Testis (tissue), 3 donors: ENCODE data around the gene ADPRHL1. TPM values are rescaled to one million over a fixed set of nuclear protein-coding genes. Genes with fewer than 3 reads are reported as not detected.
A peak's percentile ranks its signal among the peaks of the same experiment; 100 is the strongest.

Experiments
- DNase-seq: peaks from one replicate; pipeline ENCODE4 v3.0.0-alpha.2; 2019
- H3K27ac ChIP-seq, 2 donors: fragments of 200-600 bp; sonication (generic); one replicate each; pipeline ENCODE4 v1.5.1; 2019
- H3K27me3 ChIP-seq: fragments of 200-600 bp; sonication (generic); one replicate; pipeline ENCODE4 v1.5.1; 2019
- H3K36me3 ChIP-seq: fragments of 200-600 bp; sonication (generic); one replicate; pipeline ENCODE4 v1.5.1; 2017; ENCODE audit warnings: low read depth; ENCODE audit errors: missing control alignments
- H3K4me1 ChIP-seq: fragments of 200-600 bp; sonication (generic); one replicate; pipeline ENCODE4 v1.5.1; 2019
- H3K4me3 ChIP-seq, 2 donors: fragments of 200-600 bp; sonication (generic); one replicate each; pipeline ENCODE4 v1.5.1; 2017 to 2019
- H3K9me3 ChIP-seq: fragments of 200-600 bp; sonication (generic); one replicate; pipeline ENCODE4 v1.5.1; 2017
- CTCF ChIP-seq, 3 experiments: fragments of 450-650 bp in 2 of 3; fragments of 200-600 bp in 1 of 3; sonication (generic) in 1 of 3; IDR thresholded peaks; one replicate each; pipeline ENCODE4 v1.5.1; 2016 to 2019; ENCODE audit warnings: antibody characterized with exemption in 3 of 3, mild to moderate bottlenecking in 2 of 3, moderate library complexity in 1 of 3
- POLR2A ChIP-seq: fragments of 450-650 bp; IDR thresholded peaks from one replicate; pipeline ENCODE4 v1.6.1; 2017; ENCODE audit warnings: antibody characterized with exemption, mild to moderate bottlenecking, moderate library complexity
- WGBS, 2 donors: methylation state at CpG; one replicate each; pipeline ENCODE4 v1.1.5; 2018; 5-methylcytosine and 5-hydroxymethylcytosine counted together
- intact Hi-C: fragments of 100-400 bp; cut with DNase I; formaldehyde crosslinking; loops from one replicate; pipeline ENCODE4 v1.15.1; 2023; ENCODE audit warnings: low total_unique reads
- polyA plus RNA-seq: library from polyadenylated mRNA; stranded (reverse); fragments of 350-450 nt; fragmentation: Illumina TruSeq; extraction: RNeasy Lipid Tissue Mini Kit (QIAGEN cat#74804); gene quantifications from one replicate; pipeline ENCODE4 v1.2.3, GENCODE V29; 2014; ENCODE audit warnings: low read depth, low replicate concordance; ENCODE audit not compliant: insufficient read depth
- total RNA-seq, 2 donors: library from RNA; depleted of rRNA; stranded (reverse); fragments of >200 nt; gene quantifications; one replicate each; pipeline ENCODE4 v1.2.3, GENCODE V29; 2016

The ADPRHL1 gene
- total and polyA plus RNA-seq, 3 donors from 2014 or later, result 6.2 to 9.3 (median 6.6) TPM

GRCh38 chr13:113354831-113355610 lies 98.3 kb downstream of the ADPRHL1 start:
- DNase-seq, result no peak
- WGBS, 2 donors, result 70 to 72% methylated on average over 40 to 41 of the region's 41 CpGs
- H3K4me1 ChIP-seq, result no peaks in the 10 kb centered on the region
- intact Hi-C loops, result no loop called here
- no peaks in the 10 kb centered on the region for H3K36me3 ChIP-seq
- H3K27me3 ChIP-seq, result no peaks in the 10 kb centered on the region
- no peak overlapping the region for H3K27ac ChIP-seq
- no peaks in the 10 kb centered on the region for H3K9me3 ChIP-seq
- no peak overlapping the region for H3K4me3 ChIP-seq
- no peak for TF ChIP-seq POLR2A
- TF ChIP-seq CTCF (IDR thresholded peaks at IDR 0.05), result no peak

- Histone ChIP-seq H3K27ac (no peak overlapping the region), H3K36me3 (no peaks in the 10 kb centered on the region), H3K4me3 (no peak overlapping the region), H3K27me3 (no peaks in the 10 kb centered on the region), H3K9me3 (no peaks in the 10 kb centered on the region), H3K4me1 (no peaks in the 10 kb centered on the region)
- intact Hi-C loops, result no loop called here
- DNase-seq, result no peak
- 87 to 88% methylated on average over 12 of the region's 12 CpGs for WGBS, 2 donors
- TF ChIP-seq POLR2A, result no peak
- no peak for TF ChIP-seq CTCF (IDR thresholded peaks at IDR 0.05)
Observed at GRCh38 chr13:113353254-113353653, 100.0 kb downstream of the ADPRHL1 start.

GRCh38 chr13:113351514-113352026 lies 101.7 kb downstream of the ADPRHL1 start:
- H3K36me3 ChIP-seq, result no peaks in the 10 kb centered on the region
- H3K27ac ChIP-seq, result peak overlapping the region; percentile 27 to 38
- WGBS, 2 donors, result 37 to 54% methylated on average over 10 to 17 of the region's 17 CpGs
- no peaks in the 10 kb centered on the region for H3K4me1 ChIP-seq
- TF ChIP-seq CTCF (IDR thresholded peaks at IDR 0.05) (no peak), POLR2A (no peak)
- no peaks in the 10 kb centered on the region for H3K9me3 ChIP-seq
- DNase-seq, result peak; percentile 96
- no peaks in the 10 kb centered on the region for H3K27me3 ChIP-seq
- peak overlapping the region in 1 of 2 donors; percentile 5 for H3K4me3 ChIP-seq
- intact Hi-C loops, result no loop called here

GRCh38 chr13:113350938-113351335 lies 102.4 kb downstream of the ADPRHL1 start:
- WGBS, 2 donors, result 89 to 92% methylated on average over 14 to 20 of the region's 20 CpGs
- Histone ChIP-seq H3K4me3 (no peak overlapping the region), H3K27me3 (no peaks in the 10 kb centered on the region), H3K4me1 (no peaks in the 10 kb centered on the region), H3K9me3 (no peaks in the 10 kb centered on the region), H3K36me3 (no peaks in the 10 kb centered on the region), H3K27ac (peak overlapping the region in 1 of 2 donors; percentile 23)
- intact Hi-C loops, result no loop called here
- no peak for TF ChIP-seq CTCF (IDR thresholded peaks at IDR 0.05)
- DNase-seq, result no peak
